Testis (tissue), 2 donors: Measurements from ENCODE around the gene HES2.

Experiments
- POLR2A ChIP-seq: fragments of 450-650 bp; IDR thresholded peaks from one replicate; pipeline ENCODE4 v1.6.1; 2017; ENCODE audit warnings: antibody characterized with exemption, mild to moderate bottlenecking, moderate library complexity
- TF ChIP-seq, protein P1 (sequence below), 3 experiments: fragments of 450-650 bp in 2 of 3; fragments of 200-600 bp in 1 of 3; sonication (generic) in 1 of 3; IDR thresholded peaks; one replicate each; pipeline ENCODE4 v1.5.1; 2016 to 2019; ENCODE audit warnings: antibody characterized with exemption in 3 of 3, mild to moderate bottlenecking in 2 of 3, moderate library complexity in 1 of 3

DNA sequence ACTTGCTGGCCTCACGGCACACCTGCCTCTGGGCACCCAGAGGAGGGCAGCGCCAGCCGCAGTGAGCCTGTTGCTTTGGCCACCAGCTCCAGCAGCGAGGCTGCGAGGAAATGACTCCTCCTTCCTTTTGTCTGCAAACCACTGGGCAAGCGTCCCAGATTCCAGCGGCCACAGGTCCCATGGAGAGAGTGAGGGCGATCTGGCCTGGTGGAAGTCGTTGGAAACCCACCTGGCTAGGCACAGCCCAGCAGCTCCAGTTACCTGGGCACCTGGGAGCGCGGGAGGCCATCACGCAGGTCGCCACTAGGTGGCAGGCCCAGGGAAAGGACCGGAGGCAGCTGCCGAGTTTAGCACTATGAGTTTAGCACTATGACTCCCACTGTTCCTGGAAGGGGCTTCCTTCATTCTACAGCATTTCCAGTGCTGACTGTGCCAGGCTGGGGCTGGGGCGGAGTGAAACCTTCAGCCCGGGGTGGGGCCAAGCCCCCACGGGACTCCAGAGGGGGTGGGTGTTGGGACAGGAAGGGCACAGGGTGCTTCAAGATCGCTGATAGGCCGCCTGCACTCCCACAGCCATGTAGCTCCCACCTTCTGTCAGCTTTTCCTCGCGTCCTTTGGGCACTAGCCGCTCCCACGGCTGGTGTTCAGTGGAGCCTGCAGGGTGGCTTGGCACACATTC is 3.7 kb upstream of the HES2 start:
- TF ChIP-seq, protein P1, sequence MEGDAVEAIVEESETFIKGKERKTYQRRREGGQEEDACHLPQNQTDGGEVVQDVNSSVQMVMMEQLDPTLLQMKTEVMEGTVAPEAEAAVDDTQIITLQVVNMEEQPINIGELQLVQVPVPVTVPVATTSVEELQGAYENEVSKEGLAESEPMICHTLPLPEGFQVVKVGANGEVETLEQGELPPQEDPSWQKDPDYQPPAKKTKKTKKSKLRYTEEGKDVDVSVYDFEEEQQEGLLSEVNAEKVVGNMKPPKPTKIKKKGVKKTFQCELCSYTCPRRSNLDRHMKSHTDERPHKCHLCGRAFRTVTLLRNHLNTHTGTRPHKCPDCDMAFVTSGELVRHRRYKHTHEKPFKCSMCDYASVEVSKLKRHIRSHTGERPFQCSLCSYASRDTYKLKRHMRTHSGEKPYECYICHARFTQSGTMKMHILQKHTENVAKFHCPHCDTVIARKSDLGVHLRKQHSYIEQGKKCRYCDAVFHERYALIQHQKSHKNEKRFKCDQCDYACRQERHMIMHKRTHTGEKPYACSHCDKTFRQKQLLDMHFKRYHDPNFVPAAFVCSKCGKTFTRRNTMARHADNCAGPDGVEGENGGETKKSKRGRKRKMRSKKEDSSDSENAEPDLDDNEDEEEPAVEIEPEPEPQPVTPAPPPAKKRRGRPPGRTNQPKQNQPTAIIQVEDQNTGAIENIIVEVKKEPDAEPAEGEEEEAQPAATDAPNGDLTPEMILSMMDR (IDR thresholded peaks at IDR 0.05): peak; percentile 49 to 71 (median 57)
- no peak for TF ChIP-seq POLR2A
